SK-N-MC (cell line): Measurements from ENCODE around the gene ALAD.

Experiments
- DNase-seq: peaks from one replicate; pipeline ENCODE4 v3.0.0-alpha.2; 2011; ENCODE audit warnings: low read depth, low spot score
- H3K27ac ChIP-seq: fragments of 200-600 bp; sonication (generic); 2 replicates; pipeline ENCODE4 v1.5.1; 2016; ENCODE audit warnings: mixed run types
- H3K36me3 ChIP-seq: fragments of 200-600 bp; sonication (generic); 2 replicates; pipeline ENCODE4 v1.6.1; 2017; ENCODE audit warnings: antibody characterized with exemption, low read length, mixed read lengths; ENCODE audit not compliant: insufficient read depth
- H3K4me3 ChIP-seq: fragments of 200-600 bp; sonication (generic); 2 replicates; pipeline ENCODE4 v1.5.1; 2016
- H3K9ac ChIP-seq: fragments of 200-600 bp; sonication (generic); 2 replicates; pipeline ENCODE4 v1.8.0; 2017; ENCODE audit warnings: mixed run types, mixed read lengths; ENCODE audit not compliant: insufficient read length
- H3K9me3 ChIP-seq: fragments of 200-600 bp; sonication (generic); 2 replicates; pipeline ENCODE4 v1.6.1; 2017; ENCODE audit warnings: low read depth, mild to moderate bottlenecking, antibody characterized with exemption, low read length, moderate library complexity, mixed read lengths
- EZH2 ChIP-seq: fragments of 200-600 bp; sonication (generic); IDR thresholded peaks from one replicate; pipeline ENCODE4 v1.6.1; 2017; ENCODE audit warnings: antibody characterized with exemption
- FOXP2 ChIP-seq: optimal IDR thresholded peaks from 2 replicates; pipeline ENCODE3; 2011; ENCODE audit warnings: mild to moderate bottlenecking, moderate library complexity; ENCODE audit not compliant: insufficient read depth; ENCODE audit errors: extremely low read length, control extremely low read depth
- POLR2AphosphoS5 ChIP-seq: IDR thresholded peaks from 2 replicates; pipeline ENCODE4 v1.6.1; 2012; ENCODE audit warnings: mild to moderate bottlenecking, low read depth, low read length, borderline replicate concordance

The ALAD gene

GRCh38 chr9:113349445-113350094 lies 51.5 kb downstream of the ALAD start, which contains the start of gene BSPRY:
TSS of gene BSPRY (plus strand) at chr9:113349541. CDS start at chr9:113349580, 39 bp downstream.
- no peak for TF ChIP-seq POLR2AphosphoS5
- Histone ChIP-seq H3K4me3 (peak within 1 kb of the TSS; percentile 78), H3K36me3 (no peaks in the 10 kb centered on the region), H3K27ac (no peak within 1 kb of the TSS), H3K9ac (no peak within 1 kb of the TSS), H3K9me3 (no peaks in the 10 kb centered on the region)
- DNase-seq: no peak

GRCh38 chr9:113349066-113349444 lies 52.0 kb downstream of the ALAD start:
- Histone ChIP-seq H3K4me3 (peak overlapping the region; percentile 78), H3K9ac (no peak overlapping the region), H3K36me3 (no peaks in the 10 kb centered on the region), H3K9me3 (no peaks in the 10 kb centered on the region), H3K27ac (no peak overlapping the region)
- DNase-seq: no peak
- no peak for TF ChIP-seq EZH2
- no peak for TF ChIP-seq FOXP2
- TF ChIP-seq POLR2AphosphoS5: no peak

- Histone ChIP-seq H3K9me3 (no peaks in the 10 kb centered on the region), H3K9ac (no peak overlapping the region), H3K27ac (no peak overlapping the region), H3K4me3 (no peak overlapping the region), H3K36me3 (no peaks in the 10 kb centered on the region)
- TF ChIP-seq FOXP2: no peak
- no peak for TF ChIP-seq POLR2AphosphoS5
- TF ChIP-seq EZH2: no peak
- no peak for DNase-seq
These were observed 52.6 kb downstream of the ALAD start for GRCh38 chr9:113348437-113348836.

GRCh38 chr9:113345671-113346070 lies 55.4 kb downstream of the ALAD start:
- Histone ChIP-seq H3K36me3 (no peaks in the 10 kb centered on the region), H3K9ac (no peak overlapping the region), H3K27ac (no peak overlapping the region), H3K4me3 (no peak overlapping the region), H3K9me3 (no peaks in the 10 kb centered on the region)
- TF ChIP-seq FOXP2: no peak
- no peak for TF ChIP-seq POLR2AphosphoS5
- DNase-seq: no peak

- no peaks in the 10 kb centered on the region for H3K9me3 ChIP-seq
- no peak overlapping the region for H3K27ac ChIP-seq
- DNase-seq: no peak
- TF ChIP-seq FOXP2 (no peak), EZH2 (no peak), POLR2AphosphoS5 (no peak)
- H3K4me3 ChIP-seq: no peak overlapping the region
- H3K36me3 ChIP-seq: no peaks in the 10 kb centered on the region
- no peak overlapping the region for H3K9ac ChIP-seq
These were observed 55.9 kb downstream of the ALAD start for GRCh38 chr9:113345190-113345589.

- Histone ChIP-seq H3K4me3 (no peak overlapping the region), H3K9ac (peak overlapping the region; percentile 7), H3K27ac (0 out of 2 replicates have a peak overlapping the region, but pooled peaks have one; percentile 4), H3K36me3 (no peaks in the 10 kb centered on the region), H3K9me3 (no peaks in the 10 kb centered on the region)
- DNase-seq: peak; percentile 37
- TF ChIP-seq POLR2AphosphoS5: no peak
- no peak for TF ChIP-seq FOXP2
- TF ChIP-seq EZH2: no peak
These were observed 57.3 kb downstream of the ALAD start for GRCh38 chr9:113343732-113344231.

GRCh38 chr9:113341712-113342410 lies 59.2 kb downstream of the ALAD start:
- no peak overlapping the region for H3K4me3 ChIP-seq
- H3K9ac ChIP-seq: no peak overlapping the region
- no peaks in the 10 kb centered on the region for H3K9me3 ChIP-seq
- H3K36me3 ChIP-seq: no peaks in the 10 kb centered on the region
- no peak overlapping the region for H3K27ac ChIP-seq
- DNase-seq: no peak
- TF ChIP-seq EZH2: no peak
- TF ChIP-seq FOXP2: no peak
- TF ChIP-seq POLR2AphosphoS5: no peak

GRCh38 chr9:113340011-113340699 lies 60.9 kb downstream of the ALAD start, which contains the start of gene WDR31:
TSS of gene WDR31 (minus strand) at chr9:113340275. CDS start at chr9:113332022, 8,253 bp downstream.
- Histone ChIP-seq H3K4me3 (peak within 1 kb of the TSS; percentile 95), H3K9ac (peak within 1 kb of the TSS; percentile 84), H3K27ac (peak within 1 kb of the TSS; percentile 65; the same call in 1 of the 2 replicates), H3K9me3 (no peaks in the 10 kb centered on the region), H3K36me3 (no peaks in the 10 kb centered on the region)
- TF ChIP-seq EZH2 (no peak), FOXP2 (peak; percentile 74), POLR2AphosphoS5 (peak; percentile 91)
- DNase-seq: peak; percentile 28
